Activated CD4-positive, alpha-beta T cell treated with anti-CD3 and anti-CD28 coated beads, Interleukin-2, amount 50 U/mL, for 16 hours (primary cell): ENCODE data around the gene RICTOR.
"Not testable (repeated sequence)": the region's sequence is repeated elsewhere in the genome, so short reads cannot be mapped to it uniquely, and the experiment has no call there.

Experiments
- DNase-seq: peaks from one replicate; pipeline ENCODE4 v3.0.0-alpha.2; 2020

Gene RICTOR

DNA sequence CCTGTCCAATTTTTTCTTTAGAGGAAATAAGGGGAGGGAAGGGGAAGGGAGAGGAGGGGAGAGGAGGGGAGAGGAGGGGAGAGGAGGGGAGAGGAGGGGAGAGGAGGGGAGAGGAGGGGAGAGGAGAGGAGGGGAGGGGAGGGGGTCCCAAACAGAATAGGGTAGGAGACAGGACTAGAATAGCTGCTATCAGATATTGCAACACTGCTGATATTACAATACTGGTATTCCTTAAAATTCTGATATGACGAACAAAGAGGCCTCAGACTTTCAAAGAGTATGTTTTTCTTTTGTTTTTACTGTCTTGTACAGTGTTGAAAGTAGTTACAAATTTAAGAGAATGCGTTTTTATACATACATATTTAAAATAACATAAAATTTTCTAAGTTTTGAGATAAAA, 67.5 kb downstream of the RICTOR start:
- DNase-seq: no peak

DNA sequence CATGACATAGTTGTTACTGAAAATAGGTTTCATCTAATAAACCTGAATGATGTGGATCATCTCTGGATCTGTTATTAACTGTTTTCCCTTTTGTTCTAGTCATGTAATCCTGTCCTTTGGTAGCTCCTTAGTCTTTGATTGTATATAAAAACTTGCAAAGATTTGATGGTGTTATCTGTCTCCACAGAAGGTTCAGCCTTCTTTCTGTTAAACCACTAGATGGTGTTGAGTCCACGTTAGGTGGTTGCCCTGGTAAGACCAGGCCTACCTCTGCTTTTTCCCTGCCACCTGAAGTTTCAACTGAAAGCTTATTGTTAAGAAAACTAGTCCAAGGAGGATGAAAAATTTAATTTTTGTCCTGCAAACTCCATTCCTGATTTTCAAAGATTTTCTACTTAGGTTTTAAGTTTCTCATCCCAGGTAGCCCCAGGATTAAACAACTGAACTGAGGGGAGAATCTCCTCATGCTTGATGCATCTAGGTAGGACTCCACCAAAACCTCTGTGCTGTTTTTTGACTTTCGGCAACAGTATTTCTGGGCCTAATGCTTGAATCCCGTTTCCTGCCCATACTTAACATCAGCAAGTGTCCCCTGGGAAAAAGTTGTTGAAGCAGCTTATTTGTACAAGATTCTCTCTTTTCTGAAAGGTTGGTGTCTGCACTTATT, 68.5 kb downstream of the RICTOR start:
- DNase-seq: no peak

- DNase-seq: no peak
Measured at GRCh38 chr5:39001683-39002082, 72.5 kb downstream of the RICTOR start.

GRCh38 chr5:38999037-38999436, 75.2 kb downstream of the RICTOR start:
- DNase-seq: no peak

GRCh38 chr5:38997591-38997990, 76.6 kb downstream of the RICTOR start:
- no peak for DNase-seq

- no peak for DNase-seq
Measured at GRCh38 chr5:38996123-38996522, 78.1 kb downstream of the RICTOR start.

GRCh38 chr5:38994324-38994927, 79.8 kb downstream of the RICTOR start:
- DNase-seq: peak; percentile 32

GRCh38 chr5:38989974-38990719, 84.1 kb downstream of the RICTOR start:
- DNase-seq: not testable (repeated sequence)

DNA sequence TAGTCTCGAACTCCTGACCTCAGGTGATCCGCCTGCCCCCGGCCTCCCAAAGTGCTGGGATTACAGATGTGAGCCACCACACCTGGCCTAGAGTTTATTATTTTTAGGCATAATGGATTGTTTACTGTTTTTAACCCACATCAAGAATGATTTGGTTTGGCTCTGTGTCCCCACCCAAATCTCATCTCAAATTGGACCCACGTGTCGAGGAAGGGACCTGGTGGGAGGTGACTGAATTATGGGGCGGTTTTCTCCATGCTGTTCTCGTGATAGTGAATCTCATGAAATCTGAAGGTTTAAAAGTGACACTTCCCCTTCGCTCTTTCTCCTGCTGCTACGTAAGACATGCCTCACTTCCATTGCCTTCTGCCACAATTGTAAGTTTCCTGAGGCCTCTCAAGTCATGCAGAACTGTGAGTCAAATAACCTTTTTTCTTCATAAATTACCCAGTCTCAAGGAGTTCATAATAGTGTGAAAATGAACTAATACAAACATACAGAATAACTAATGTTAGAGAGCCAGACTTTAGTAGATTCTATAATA, 88.2 kb downstream of the RICTOR start:
- no peak for DNase-seq

GRCh38 chr5:38979535-38979934, 94.7 kb downstream of the RICTOR start:
- DNase-seq: no peak

DNA sequence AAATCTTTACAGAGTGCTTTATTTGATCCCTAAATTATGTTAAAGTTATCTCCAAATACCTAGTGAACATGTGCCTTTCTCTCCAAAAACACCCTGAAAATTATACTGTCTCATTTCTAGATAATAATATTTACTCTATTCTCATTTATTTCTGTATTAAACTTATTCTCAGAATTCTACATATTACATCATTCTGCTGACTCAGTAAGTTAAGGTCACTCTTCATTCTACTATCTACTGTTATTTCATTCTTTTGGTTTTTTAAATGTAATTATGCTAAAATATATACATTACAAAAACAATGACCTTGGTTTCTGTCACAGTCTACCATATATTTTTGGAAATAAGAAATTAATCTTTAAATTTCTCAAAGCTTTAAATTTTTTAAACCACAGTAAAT, 96.2 kb downstream of the RICTOR start:
- DNase-seq: no peak

DNA sequence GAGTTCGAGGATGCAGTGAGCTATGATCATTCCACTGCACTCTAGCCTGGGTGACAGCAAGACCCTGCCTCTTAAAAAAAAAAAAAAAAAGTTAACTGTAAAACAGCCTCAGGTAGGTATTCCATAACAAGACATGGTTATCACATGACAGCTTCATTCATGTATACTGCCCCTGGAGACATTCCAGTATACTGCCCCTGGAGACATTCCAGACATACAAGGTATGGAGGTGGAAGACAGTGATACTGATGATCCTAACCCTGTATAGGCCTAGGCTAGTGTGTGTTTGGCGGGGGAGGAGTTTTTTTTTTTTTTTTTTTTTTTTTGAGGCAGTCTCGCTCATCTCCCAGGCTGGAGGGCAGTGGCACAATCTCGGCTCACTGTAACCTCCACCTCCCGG, 105.5 kb downstream of the RICTOR start:
- no peak for DNase-seq

DNA sequence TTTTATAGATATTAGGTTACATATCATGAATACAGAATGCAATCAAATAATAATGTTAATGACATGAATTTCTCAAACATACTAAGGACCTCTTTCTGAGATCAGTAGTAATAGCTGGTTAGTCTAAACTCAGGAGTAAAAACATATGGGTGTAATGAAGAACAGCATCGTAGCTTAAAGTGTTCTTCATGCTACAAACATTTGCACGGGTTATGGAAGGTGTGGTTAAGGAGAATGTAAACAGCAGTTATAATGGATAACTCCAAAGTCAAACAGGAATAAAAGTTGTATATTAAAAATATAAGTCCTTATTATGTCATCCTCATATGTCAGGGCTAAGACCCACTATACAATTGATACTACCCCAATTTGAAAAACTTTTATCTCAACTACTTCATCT, 112.5 kb downstream of the RICTOR start:
- DNase-seq: no peak

DNA sequence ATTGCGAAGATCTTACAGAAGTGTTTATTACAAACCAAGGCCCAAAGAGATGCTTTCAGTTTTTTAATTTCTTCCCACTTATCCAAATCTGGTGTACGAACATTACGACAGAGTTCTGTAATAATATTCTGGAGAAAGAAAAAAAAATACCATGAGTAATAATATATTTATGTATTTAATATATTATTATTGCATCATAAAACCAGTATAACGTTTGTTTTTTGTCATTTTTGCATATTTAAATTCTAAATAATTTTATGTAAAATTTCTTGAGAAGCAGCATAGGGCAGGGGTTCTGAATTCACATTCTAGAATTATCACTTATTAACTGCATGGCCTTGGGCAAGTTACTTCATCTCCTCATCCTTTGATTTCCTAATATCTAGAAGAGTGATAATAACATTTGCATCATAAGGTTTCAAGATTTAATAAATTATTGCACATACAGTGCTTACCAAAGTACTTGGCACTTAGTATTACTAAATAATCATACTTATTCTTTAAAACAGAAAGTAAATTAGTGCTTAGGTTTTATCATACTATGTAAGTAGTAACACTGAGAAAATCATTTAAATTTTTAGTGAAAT, 120.7 kb downstream of the RICTOR start:
- no peak for DNase-seq

GRCh38 chr5:38948501-38948900, 125.7 kb downstream of the RICTOR start:
- DNase-seq: no peak

- DNase-seq: no peak
Measured at GRCh38 chr5:38944282-38944681, 129.9 kb downstream of the RICTOR start.

DNA sequence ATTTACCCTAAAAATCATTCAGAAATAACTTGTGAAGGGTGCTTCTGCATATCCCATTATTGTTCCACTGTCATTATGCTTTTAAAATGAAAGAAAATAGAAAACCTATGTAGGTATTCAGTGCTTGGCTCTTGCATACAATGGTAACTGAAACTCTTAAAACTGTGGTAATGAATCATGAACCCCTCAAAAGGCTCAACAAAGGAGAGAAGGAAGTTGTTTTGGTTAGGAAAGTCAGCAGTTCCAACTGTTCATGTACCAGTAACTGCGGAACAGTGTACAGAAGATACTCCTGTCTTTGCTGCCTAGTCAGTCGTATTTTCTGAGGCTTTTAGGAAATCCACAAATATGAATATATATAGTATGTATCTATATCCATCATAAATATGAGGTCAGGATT, 132.3 kb downstream of the RICTOR start:
- no peak for DNase-seq

DNA sequence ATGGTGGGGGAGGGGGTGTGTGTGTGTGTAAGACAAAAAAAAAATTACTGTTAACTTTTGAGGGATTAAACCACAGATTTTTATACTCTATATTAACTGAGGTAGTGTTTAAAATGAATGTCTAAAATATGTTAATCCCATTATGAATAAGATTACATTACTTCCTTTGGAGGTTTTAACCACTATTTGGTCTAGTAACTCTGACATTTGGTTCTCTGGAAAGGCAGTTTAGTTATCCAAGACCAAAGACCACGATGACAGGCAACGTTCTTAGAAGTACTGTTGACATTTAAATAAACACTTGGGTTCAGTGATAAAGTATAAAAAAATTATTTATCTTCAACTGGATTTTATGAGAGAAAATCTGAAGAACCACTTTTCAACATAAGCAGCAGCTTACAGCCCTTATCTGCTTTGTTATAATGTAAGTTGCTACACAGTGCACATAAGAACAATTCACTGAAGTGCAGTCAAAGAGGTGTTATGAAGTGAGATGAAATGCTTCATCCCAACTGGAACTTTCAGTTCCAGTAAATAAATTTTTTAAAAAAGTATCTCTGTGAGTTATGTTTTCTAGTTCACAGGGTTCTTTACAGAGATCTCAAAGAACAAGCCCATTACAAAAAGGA, 133.9 kb downstream of the RICTOR start:
- no peak for DNase-seq

- DNase-seq: no peak
Measured at GRCh38 chr5:38938973-38939372, 135.2 kb downstream of the RICTOR start.

DNA sequence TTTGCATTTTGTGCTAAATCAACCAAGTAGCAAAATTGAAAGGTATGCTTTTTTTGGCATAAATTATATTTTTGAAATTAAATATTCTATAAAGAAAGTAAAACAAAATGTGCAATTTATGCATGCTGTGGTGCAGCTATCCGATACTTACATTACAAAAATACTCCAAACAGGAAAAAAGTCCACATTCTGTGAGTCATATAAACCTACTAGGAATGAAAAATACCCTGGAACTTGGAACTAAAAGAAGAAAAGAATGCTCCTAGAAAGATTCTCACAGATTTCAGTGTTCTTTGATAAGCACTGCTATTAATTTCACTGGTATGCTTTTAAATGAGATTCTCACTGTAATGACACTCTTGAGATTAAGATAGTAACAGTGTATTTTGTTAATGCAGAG, 135.8 kb downstream of the RICTOR start:
- DNase-seq: no peak

DNA sequence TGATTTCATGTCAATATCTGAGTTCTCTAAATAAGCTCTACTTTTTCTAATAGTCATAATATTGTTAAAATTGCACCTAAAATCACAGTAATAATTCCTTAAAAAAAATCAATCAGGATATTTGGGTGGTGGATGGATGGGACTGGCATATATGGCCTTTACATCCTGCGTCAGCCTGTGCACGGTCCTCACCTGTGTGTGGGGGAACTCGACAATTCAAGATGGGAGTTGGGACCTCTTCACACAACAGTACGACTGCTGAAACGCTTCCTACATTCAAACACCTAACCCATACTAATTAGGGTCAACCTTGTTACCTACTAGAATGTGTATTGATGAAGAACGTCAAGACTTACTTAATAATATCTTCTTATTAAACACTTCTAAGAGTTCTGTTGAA, 137.9 kb downstream of the RICTOR start:
- no peak for DNase-seq

GRCh38 chr5:38935437-38935836, 138.8 kb downstream of the RICTOR start:
- DNase-seq: no peak

DNA sequence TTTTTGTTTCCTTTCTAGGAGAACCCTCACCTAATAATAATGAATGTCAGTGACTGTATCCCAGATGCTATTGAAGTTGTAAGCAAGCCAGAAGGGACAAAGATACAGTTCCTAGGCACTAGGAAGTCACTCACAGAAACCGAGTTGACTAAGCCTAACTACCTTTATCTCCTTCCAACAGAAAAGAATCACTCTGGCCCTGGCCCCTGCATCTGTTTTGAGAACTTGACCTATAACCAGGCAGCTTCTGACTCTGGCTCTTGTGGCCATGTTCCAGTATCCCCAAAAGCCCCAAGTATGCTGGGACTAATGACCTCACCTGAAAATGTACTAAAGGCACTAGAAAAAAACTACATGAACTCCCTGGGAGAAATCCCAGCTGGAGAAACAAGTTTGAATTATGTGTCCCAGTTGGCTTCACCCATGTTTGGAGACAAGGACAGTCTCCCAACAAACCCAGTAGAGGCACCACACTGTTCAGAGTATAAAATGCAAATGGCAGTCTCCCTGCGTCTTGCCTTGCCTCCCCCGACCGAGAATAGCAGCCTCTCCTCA, 141.3 kb downstream of the RICTOR start:
- DNase-seq: no peak
